SK-MEL-5 (cell line): Measurements from ENCODE around the gene IL9. TPM values are rescaled to one million over a fixed set of nuclear protein-coding genes. Genes with fewer than 3 reads are reported as not detected.
A peak's percentile ranks its signal among the peaks of the same experiment; 100 is the strongest.

ENCODE experiments used
- DNase-seq: peaks from one replicate; pipeline ENCODE4 v3.0.0-alpha.2; 2016; ENCODE audit warnings: low read depth, low spot score
- in situ Hi-C: cut with HindIII; loops from 2 replicates; pipeline ENCODE4 v1.10.0; 2016; ENCODE audit warnings: low sequenced_read_pairs, high pct_unique_total_duplicates, low pct_unique_long_range_greater_than_20kb
- total RNA-seq: library from RNA; depleted of rRNA; stranded (reverse); fragments of >200 nt; shearing (Covaris generic); gene quantifications from 2 replicates; pipeline ENCODE4 v1.2.3, GENCODE V29; 2014; rRNA removed

IL9 gene
- total RNA-seq, 1 experiment from 2014 or later: not detected

DNA sequence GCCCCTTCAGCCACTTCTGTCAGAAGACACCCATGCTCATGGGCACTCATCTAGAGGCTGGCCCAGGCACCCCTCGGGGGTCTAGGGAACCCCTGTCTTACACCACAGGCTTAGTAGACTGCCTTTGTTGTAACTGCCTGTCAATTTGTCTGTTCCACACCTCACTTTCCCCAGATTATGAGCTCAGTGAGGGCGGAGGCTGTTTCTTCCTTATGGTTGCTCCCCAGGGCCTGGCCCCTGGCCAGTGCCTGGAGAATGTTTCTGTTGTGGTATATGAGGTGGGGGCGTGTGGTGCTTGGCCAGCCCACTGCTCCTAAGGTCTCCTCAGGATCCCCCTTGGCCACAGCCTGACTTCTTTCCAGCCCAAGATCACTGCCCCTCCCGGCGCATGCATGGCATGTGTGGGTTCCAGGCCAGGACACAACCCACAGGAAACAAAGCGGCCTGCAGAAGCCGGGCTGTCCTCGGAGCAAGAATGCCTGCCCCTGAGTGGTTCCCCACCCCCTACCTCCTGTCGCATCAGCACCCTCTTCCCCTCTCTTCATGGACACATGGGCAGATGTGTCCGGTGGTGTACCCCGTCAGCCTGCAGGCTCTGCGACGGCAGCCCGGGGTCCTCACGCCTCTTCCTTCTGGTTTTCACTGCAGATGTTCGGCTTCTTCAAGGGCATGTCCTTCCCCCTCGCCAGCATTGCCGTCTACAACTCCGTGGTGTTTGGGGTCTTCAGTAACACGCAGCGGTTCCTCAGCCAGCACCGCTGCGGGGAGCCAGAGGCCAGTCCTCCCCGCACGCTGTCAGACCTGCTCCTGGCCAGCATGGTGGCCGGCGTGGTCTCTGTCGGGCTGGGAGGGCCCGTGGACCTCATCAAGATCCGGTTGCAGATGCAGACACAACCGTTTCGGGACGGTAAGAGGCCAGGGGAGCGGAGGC, 43.5 kb downstream of the IL9 start:
- no peak for DNase-seq
- in situ Hi-C loops: no loop called here

GRCh38 chr5:135851186-135851914, 44.3 kb downstream of the IL9 start:
- no peak for DNase-seq
- in situ Hi-C loops: no loop called here

GRCh38 chr5:135850671-135851070, 45.0 kb downstream of the IL9 start:
- in situ Hi-C loops: no loop called here
- no peak for DNase-seq

GRCh38 chr5:135850231-135850630, 45.4 kb downstream of the IL9 start:
- in situ Hi-C loops: no loop called here
- no peak for DNase-seq

DNA sequence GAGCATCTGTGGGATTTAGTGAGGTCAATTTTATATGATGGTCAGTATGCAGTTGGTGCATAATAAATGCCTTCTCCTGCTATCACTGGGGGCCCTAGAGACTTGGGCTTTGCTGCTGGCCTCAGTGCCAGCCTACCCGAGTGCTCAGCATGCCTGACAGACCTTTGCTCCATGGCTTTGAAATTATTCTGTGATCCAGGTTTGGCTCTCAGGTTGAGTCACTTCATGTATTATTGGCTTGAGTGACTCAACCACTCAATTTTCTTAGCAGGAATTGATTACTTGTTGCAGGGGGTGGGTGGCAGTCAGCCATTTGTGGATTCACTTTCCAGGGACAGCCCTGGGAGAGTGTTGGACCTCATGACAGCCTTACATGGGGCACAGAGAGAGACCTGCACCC, 47.7 kb downstream of the IL9 start:
- in situ Hi-C loops: loop anchor here (25.0 kb wide), 2 partner anchors 286 to 386 kb away; partner anchors contain the start of gene TIFAB
- DNase-seq: no peak

DNA sequence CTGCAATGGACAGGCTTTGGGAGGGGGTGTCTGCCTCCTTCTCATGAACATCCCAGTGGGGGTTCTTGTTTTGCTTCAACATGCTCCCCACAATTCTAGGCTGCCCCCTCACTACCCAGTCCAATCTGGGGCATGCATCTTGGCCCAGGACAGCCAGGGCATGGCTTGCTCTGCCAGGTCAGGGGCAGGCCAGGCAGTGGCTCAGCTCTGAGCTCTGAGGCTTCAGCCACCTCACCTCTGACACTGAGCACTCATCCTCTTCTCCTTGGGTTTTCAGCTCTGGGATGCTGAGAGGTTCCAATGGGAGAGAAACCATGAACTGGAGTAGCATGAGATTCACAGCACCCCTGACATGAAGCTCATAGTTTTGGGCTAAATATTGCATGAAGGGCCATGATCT, 49.3 kb downstream of the IL9 start:
- in situ Hi-C loops: loop anchor here (25.0 kb wide), 2 partner anchors 284 to 384 kb away; partner anchors contain the start of gene TIFAB
- DNase-seq: no peak

- peak; percentile 5 for DNase-seq
- in situ Hi-C loops: loop anchor here (25.0 kb wide), 2 partner anchors 281 to 381 kb away; partner anchors contain the start of gene TIFAB
Observed at GRCh38 chr5:135843571-135844337, 51.9 kb downstream of the IL9 start.

- DNase-seq: no peak
- in situ Hi-C loops: loop anchor here (25.0 kb wide), 2 partner anchors 280 to 380 kb away; partner anchors contain the start of gene TIFAB
Observed at GRCh38 chr5:135842737-135843136, 52.9 kb downstream of the IL9 start.

Other genes with a start within 250 kb of the IL9 start
- 0.05 TPM in 1 of 2 replicates, not detected in the other for gene SLC25A48, start 61.2 kb downstream of the IL9 start, total RNA-seq
- gene LECT2, start 59.1 kb upstream of the IL9 start, total RNA-seq: not detected in 2 replicates
- gene TGFBI, start 133.1 kb upstream of the IL9 start, total RNA-seq: 304 and 330 TPM in 2 replicates
- 46.1 and 49.1 TPM in 2 replicates for gene SMAD5, start 237.0 kb upstream of the IL9 start, total RNA-seq